Motor neuron (in vitro differentiated cells): ENCODE data around the gene DLK1. TPM values are rescaled to one million over a fixed set of nuclear protein-coding genes. Genes with fewer than 3 reads are reported as not detected.
A peak's percentile ranks its signal among the peaks of the same experiment; 100 is the strongest.

Source experiments
- ATAC-seq, 8 experiments: fragments of 200-7000 bp; cut with Tn5 transposase; replicated peaks in 6 of 8; 2 replicates each; pipeline ENCODE4 v1.8.0; 2021; ENCODE audit warnings: mild to moderate bottlenecking in 8 of 8, moderate library complexity in 8 of 8
- H3K27ac ChIP-seq, 2 donors: fragments of 250-450 bp; sonication (Bioruptor Pico); 2 replicates each; pipeline ENCODE4 v1.9.0; 2021; ENCODE audit warnings: antibody characterized with exemption in 2 of 2, mild to moderate bottlenecking in 2 of 2, moderate library complexity in 1 of 2
- H3K4me1 ChIP-seq, 2 donors: fragments of 250-450 bp; sonication (Bioruptor Pico); replicated peaks in 1 of 2; 2 replicates each; pipeline ENCODE4 v1.6.1; 2021; ENCODE audit warnings: antibody characterized with exemption in 2 of 2, mild to moderate bottlenecking in 2 of 2, moderate library complexity in 1 of 2
- H3K4me3 ChIP-seq, 5 donors: fragments of 250-450 bp; sonication (Bioruptor Pico); 2 replicates each; pipeline ENCODE4 v1.9.0; 2021; ENCODE audit warnings: antibody characterized with exemption in 5 of 5, mild to moderate bottlenecking in 5 of 5, moderate library complexity in 4 of 5
- WGBS, 10 experiments: fragments of 450-650 bp; shearing (Covaris generic); methylation state at CpG; one replicate each; pipeline ENCODE4 v1.0.0; 2022; 5-methylcytosine and 5-hydroxymethylcytosine counted together
- in situ Hi-C, 9 experiments: fragments of 400-800 bp; cut with MboI; loops; one replicate each; pipeline ENCODE4 v1.15.0; 2021; ENCODE audit warnings: low sequenced_read_pairs in 9 of 9, low pct_unique_long_range_greater_than_20kb in 2 of 9; ENCODE audit not compliant: unreplicated experiment in 9 of 9
- total RNA-seq, 8 experiments: library from RNA; unstranded; fragments of 300-600 nt; gene quantifications; 2 replicates each; pipeline versions ENCODE4 v1.2.3 to v1.2.4, GENCODE V29; 2022

The DLK1 gene
- total RNA-seq, 8 experiments from 2014 or later: 1.9 to 66.0 (median 8.5) TPM

DNA sequence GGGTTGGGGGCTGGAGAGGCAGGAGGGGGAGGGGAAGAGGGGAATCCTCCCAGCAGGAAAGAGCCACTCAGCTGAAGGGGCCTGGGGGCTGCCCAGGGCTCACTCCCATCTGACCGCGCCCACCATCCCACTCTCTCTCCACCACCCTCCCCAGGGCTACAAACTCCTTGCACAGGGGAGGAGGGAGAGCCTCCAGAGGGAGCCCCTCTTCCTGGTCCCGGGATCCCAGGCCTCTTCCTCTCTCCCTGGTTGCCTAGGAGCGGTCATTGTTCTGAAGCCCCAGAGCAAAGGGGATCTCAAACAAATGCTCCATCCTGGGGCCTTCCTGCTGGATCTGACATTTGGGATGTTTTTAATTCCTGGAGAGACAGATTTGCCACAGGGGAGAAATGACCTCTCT lies 39.8 kb upstream of the DLK1 start:
- 42 to 92% methylated on average over 2 to 4 of the region's 4 CpGs; no CpG with 5 or more reads in 8 of the 10 experiments for WGBS, 10 experiments
- Histone ChIP-seq H3K4me3 (no peak overlapping the region), H3K27ac (peak overlapping the region in 1 of 2 donors; percentile 82), H3K4me1 (peaks cover 38 to 40% of the 10 kb centered on the region in 2 donors)
- in situ Hi-C loops: no loop called here
- ATAC-seq: peak in 2 of 8 experiments; percentile 4 to 19

DNA sequence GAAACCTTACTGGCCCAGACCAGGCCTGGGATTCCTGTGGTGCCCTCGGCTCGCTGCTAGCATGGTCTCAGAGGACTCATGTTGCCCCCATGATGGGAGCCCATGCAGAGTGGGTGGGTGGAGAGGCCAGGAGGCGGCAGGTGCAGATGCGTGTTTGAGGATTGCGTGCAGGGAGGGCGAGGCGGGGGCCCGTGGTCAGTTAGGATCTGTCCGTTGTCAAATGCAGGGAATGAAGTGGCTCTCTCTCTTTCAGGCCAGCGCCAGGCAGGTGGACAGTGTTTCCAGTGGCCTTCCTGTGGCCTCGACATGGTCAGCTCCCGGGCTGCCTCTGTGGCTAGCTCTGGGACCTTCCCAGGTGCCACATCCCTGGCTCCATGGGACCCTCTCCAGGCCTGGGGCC lies 39.3 kb upstream of the DLK1 start:
- H3K27ac ChIP-seq: peak overlapping the region in 1 of 2 donors; percentile 82
- in situ Hi-C loops: no loop called here
- WGBS, 10 experiments: 83 to 100% (median 100%) methylated on average over 1 to 2 of the region's 12 CpGs; no CpG with 5 or more reads in 7 of the 10 experiments
- peaks cover 44 to 45% of the 10 kb centered on the region in 2 donors for H3K4me1 ChIP-seq
- no peak overlapping the region for H3K4me3 ChIP-seq
- no peak for ATAC-seq

DNA sequence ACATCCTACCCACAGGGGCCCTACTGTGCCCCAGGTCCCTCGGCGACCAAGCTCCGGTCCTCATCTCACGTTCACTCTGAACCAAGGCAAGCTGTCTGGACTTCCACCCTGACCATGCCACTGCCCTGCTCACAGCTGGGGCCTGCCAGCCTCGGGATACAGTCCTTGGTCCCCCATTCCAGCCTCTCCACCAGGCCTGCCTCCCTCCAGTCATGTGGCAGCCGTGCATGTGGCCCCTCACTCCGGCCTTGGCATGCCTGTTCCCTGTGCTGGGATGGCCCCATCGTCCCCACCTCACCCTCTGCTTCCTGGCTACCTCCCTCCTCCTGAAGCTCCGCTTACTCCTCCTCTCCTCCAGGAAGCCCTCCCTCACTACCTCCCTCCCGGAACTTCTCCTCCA lies 38.6 kb upstream of the DLK1 start:
- peaks cover 49 to 52% of the 10 kb centered on the region in 2 donors for H3K4me1 ChIP-seq
- no peak for ATAC-seq
- 83 to 85% methylated on average over 4 of the region's 10 CpGs; no CpG with 5 or more reads in 8 of the 10 experiments for WGBS, 10 experiments

DNA sequence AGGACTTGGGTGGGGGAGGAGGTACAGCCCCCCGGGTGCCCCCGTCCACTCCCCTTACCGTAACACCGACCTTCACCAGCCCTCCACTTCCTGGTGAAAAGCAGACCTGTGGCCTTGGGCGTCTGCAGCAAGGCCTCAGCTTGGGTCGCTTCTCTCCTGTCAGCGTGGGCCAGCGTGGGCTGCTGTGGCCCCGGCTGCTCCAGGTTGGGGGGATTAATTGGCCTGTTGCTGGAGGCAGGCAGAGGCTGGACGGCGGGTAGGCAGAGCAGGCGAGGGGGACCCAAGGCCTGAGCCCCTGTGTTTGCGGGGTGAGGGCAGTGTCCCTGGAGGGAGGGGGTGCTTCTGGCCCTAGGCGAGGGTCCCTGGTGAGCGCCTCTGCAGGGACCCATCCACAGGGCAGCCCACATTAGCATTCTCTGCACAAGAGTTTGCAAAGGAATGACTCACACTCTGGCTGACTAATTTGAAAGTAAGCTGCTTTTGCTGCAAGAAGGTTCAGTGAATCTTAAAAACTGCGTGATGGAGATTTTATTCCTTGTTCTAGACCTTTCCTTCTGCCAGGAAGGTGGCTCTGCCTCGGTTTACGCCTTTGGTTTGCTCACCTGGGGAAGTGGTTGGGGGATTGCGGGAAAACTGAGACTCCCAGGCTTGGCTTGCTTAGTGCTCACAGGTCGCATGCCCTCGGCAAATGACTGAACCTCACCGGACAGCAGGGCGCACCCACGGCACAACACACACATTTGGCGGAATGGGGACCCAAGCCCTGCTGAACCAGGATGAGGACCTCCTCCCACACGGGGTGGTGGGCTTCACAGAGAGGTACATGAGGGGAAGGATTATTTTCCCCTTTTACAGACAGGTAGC lies 37.9 kb upstream of the DLK1 start:
- Histone ChIP-seq H3K4me1 (peaks cover 54 to 55% of the 10 kb centered on the region in 2 donors), H3K4me3 (no peak overlapping the region), H3K27ac (peak overlapping the region in 1 of 2 donors; percentile 65)
- WGBS, 10 experiments: 7 to 100% (median 65%) methylated on average over 1 to 7 of the region's 26 CpGs; no CpG with 5 or more reads in 3 of the 10 experiments
- ATAC-seq: peak; percentile 63 to 95 (median 76)
- in situ Hi-C loops: no loop called here

More for the DNA sequence above, 38.6 kb upstream of the DLK1 start:
- peak overlapping the region in 1 of 2 donors; percentile 65 for H3K27ac ChIP-seq
- in situ Hi-C loops: no loop called here
- H3K4me3 ChIP-seq: no peak overlapping the region

DNA sequence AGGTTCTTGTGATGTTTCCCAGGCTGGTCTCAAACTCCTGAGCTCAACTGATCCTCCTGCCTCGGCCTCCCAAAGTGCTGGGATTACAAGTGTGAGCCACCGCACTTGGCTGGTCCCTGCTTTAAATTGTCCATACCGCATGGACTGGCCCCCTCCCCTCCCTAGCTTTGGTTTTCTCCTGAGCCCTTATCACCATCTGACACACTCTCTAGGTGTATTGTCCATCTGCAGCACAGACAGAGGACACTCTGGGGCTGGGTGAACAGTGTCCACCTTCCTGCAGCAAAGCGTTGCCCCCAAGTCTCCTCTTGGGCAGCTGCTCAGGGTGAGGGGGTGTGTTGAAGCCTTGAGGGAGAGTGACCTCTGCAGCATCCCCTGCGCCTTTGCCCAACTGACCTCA lies 36.0 kb upstream of the DLK1 start:
- peaks cover 54 to 63% of the 10 kb centered on the region in 2 donors for H3K4me1 ChIP-seq
- no peak for ATAC-seq
- H3K4me3 ChIP-seq: no peak overlapping the region
- no peak overlapping the region for H3K27ac ChIP-seq
- 60 to 100% (median 83%) methylated on average over 1 to 4 of the region's 5 CpGs; no CpG with 5 or more reads in 5 of the 10 experiments for WGBS, 10 experiments
- in situ Hi-C loops: no loop called here

DNA sequence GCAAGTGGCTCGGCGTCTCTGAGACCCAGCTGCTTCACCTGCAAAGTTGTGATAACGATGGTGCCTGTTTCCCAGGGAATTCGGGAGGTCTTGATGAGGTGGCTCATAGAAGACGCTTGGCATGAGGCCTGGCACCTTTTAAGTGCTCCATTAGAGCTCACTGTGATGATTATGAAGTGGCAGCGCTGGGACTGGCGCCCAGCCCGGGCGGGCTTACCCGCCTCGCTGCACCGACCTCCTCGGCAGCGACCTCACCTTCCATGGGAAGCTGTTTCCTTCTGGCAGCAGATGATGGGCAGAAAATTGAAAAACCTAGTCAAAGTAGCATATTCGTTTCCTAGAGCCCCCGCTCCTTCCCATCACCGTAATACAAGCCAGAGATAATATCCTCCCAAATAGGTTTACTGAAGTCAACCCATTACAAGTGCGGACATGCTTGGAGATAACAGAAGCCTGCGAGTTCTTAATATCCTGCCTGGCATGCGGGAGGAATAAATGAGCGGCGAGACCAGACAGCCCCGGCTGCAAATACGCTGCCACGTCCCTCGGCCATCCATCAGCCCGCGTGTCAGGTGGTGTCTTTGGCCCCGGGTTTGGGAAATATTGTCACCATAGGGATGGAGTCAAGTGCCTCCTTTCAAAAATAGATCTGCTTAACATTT lies 35.2 kb upstream of the DLK1 start:
- Histone ChIP-seq H3K4me3 (no peak overlapping the region), H3K27ac (peak overlapping the region; percentile 49 to 75), H3K4me1 (peaks cover 55 to 69% of the 10 kb centered on the region in 2 donors)
- peak in 4 of 8 experiments; percentile 28 to 62 (median 50) for ATAC-seq
- in situ Hi-C loops: no loop called here
- WGBS, 10 experiments: 69 to 90% (median 88%) methylated on average over 2 to 23 of the region's 29 CpGs; no CpG with 5 or more reads in 3 of the 10 experiments

DNA sequence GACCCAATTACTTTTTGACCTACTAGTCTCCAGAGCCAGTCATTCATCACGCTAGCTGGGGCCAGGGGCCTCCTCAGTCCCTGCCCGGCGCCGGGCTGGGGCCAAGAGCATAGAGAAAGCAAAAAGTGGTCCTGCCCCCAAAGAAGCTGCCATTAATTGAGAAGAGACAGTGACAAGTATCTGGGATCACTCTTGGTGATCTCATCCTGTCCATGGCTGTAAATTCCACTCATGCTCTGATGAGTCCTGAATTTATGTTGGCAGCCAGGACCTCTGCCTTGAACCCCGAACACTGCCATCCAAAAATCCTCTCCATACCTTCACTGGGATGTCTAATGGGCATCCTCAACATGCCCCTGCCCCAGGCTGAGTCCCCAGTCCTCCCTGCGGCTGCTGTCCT lies 34.4 kb upstream of the DLK1 start:
- Histone ChIP-seq H3K4me1 (peaks cover 49 to 62% of the 10 kb centered on the region in 2 donors), H3K27ac (peak overlapping the region in 1 of 2 donors; percentile 45), H3K4me3 (no peak overlapping the region)
- peak in 4 of 8 experiments; percentile 16 to 32 (median 25) for ATAC-seq
- in situ Hi-C loops: no loop called here
- 61 to 95% (median 76%) methylated on average over 4 to 5 of the region's 6 CpGs; no CpG with 5 or more reads in 7 of the 10 experiments for WGBS, 10 experiments

DNA sequence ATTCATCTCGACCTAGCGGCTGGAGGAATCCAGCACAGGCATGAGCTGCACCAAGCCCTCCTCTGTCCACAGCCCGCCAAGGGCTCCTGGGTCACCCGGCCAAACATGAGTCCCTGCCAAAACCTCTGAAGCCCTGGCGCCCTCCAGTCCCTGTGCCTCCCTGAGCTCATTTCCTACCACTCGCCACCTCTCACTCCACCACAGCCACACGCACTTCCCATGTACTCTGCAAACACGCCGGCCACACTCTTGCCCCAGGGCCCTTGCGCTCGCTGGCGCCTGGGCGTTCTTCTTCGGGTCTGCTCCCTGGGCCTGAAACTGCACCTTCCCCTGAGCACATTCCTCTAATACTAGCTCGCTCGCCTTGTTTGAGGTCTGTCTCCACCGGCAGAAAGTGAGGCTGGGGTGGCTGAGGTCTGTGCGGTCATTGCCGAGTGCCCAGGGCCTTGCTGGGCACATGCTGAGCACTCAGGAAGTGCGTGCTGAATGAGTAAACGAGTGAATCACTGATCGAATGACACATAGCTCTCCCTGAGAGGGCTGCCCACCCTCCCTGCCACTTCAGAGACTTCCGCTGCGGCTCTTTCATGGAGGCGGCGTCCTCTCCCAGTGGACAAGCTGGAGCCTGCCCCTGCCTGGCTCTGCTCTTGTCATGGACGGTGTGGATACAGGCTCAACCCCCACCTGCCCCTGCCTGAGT lies 33.7 kb upstream of the DLK1 start:
- WGBS, 10 experiments: 0 to 79% (median 60%) methylated on average over 1 to 7 of the region's 27 CpGs; no CpG with 5 or more reads in 2 of the 10 experiments
- Histone ChIP-seq H3K27ac (no peak overlapping the region), H3K4me3 (no peak overlapping the region), H3K4me1 (peaks cover 46 to 55% of the 10 kb centered on the region in 2 donors)
- peak in 7 of 8 experiments; percentile 9 to 87 (median 65) for ATAC-seq
- in situ Hi-C loops: no loop called here

DNA sequence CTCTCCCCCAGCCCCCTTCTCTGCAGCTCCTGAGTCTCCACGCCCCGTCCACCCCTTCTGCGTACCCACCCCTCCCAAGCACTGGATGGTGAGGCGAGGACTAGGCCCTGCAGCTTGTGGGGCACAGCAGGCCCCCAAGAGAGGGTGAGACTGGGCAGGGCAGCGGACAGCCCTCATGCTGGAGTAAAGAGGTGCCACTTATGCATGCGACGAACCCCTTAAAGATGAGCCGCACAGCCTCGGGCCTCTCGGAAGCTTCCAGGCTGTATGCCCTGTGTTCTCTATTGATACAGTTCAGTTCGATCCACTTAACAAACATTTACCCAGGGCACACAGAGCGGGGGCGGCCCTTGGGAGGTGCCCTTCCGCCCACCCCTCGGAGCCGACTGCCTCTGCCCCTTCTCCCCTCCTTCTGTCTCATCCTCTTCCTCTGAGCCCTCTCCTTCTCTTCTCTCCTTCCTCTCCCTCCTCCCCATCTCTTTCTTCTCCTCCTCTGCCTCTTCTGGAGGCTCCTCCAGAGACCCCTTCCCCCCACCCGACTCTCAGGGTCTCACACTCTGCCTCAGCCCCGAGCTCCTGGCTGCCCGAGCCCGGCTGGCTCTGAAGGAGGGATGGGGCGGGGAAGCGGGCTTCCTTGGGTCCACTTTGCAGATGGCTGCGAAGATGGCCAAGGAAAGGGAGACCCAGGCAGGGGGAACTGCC lies 32.7 kb upstream of the DLK1 start:
- H3K4me3 ChIP-seq: no peak overlapping the region
- peaks cover 37 to 45% of the 10 kb centered on the region in 2 donors for H3K4me1 ChIP-seq
- in situ Hi-C loops: no loop called here
- 90 to 100% methylated on average over 1 to 2 of the region's 23 CpGs; no CpG with 5 or more reads in 8 of the 10 experiments for WGBS, 10 experiments
- ATAC-seq: no peak
- H3K27ac ChIP-seq: no peak overlapping the region

DNA sequence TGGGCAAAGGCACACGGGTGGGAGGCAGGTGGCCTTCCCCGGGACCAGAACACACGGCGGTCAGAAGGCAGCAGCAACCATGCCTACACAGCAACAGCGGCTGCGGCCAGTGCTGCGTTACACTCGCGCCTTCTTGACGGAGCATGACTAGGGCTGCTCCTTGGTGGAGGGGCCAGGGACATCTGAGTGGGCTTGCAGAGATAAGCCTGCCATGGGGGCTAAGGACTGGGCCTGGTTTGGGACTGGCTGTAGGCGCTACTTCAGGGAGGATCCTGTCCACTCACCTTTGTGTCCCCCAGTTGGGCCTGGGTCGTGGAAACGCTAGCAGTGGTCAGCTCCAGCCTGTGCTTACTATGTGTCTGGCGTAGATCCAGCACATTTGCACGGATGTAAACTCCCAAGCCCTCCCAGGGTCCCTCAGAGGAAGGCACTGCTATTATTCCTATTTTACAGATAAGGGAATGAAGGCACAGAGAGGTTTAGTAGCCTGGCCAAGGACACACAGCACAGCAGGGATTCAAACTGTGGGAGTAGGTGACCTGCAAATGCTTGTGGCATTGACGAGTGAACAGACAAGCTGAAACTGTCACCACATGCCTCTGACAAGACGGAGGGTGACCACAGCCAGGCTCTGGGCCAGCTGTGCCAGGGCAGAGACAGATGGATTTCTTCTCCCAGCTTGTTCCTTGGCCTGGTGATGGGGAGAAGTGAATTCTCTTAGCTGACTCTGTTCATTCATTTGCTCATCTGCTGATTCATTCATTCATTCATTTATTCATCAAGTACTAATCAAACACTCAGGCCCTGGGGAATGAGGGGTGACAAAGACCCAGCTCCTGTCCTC lies 31.9 kb upstream of the DLK1 start:
- no peak for ATAC-seq
- WGBS, 10 experiments: 33 to 100% (median 89%) methylated on average over 2 to 8 of the region's 17 CpGs; no CpG with 5 or more reads in 4 of the 10 experiments
- in situ Hi-C loops: no loop called here
- Histone ChIP-seq H3K4me3 (no peak overlapping the region), H3K4me1 (peaks cover 34 to 41% of the 10 kb centered on the region in 2 donors), H3K27ac (no peak overlapping the region)

DNA sequence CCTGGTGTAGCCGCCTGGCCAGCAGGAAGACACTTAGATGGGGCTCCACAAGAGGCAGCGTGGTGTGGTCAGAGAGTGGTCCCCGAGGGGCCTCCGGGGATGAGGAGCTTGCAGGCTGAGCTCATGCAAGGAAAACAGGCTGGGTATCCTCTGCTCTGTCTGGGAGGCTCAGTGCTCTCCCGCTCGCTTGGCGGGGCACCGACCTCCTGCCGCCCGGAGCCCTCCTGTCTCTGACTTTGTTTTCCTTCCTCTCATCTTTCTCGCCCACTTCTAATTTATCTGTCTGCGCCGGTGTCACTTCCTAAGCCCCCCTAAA lies 31.3 kb upstream of the DLK1 start:
- peak in 5 of 8 experiments; percentile 11 to 30 (median 24) for ATAC-seq
- WGBS, 10 experiments: 71 to 95% (median 74%) methylated on average over 2 to 9 of the region's 13 CpGs; no CpG with 5 or more reads in 7 of the 10 experiments
- in situ Hi-C loops: no loop called here

More for the DNA sequence above, 31.3 kb upstream of the DLK1 start:
- H3K4me1 ChIP-seq: peaks cover 34 to 41% of the 10 kb centered on the region in 2 donors
- H3K27ac ChIP-seq: no peak overlapping the region
- H3K4me3 ChIP-seq: no peak overlapping the region
